Measurements from ENCODE around the gene LDHAL6A. TPM values are rescaled to one million over a fixed set of nuclear protein-coding genes. Genes with fewer than 3 reads are reported as not detected.

Gene LDHAL6A
- total and polyA plus RNA-seq, 2 of the 13 experiments (the other 11 are each of a cell fraction or from before 2014, with no cell fraction given), result not detected

- peak; percentile 82; the same call in 1 of the 2 replicates for TF ChIP-seq BCL3 (CRISPR knock-in tag; IDR thresholded peaks at IDR 0.05)
- TF ChIP-seq IRF9 (CRISPR knock-in tag; IDR thresholded peaks at IDR 0.05; ENCODE audit: borderline replicate concordance), result peak; percentile 74; the same call in 1 of the 2 replicates
- peak; percentile 98 for TF ChIP-seq GABPA (IDR thresholded peaks at IDR 0.05; ENCODE audit: low read depth, low read length)
- peak; percentile 100 for TF ChIP-seq GABPA (CRISPR knock-in tag; IDR thresholded peaks at IDR 0.05; ENCODE audit: low read depth)
- TF ChIP-seq IKZF5 (CRISPR knock-in tag; IDR thresholded peaks at IDR 0.05), result peak; percentile 91
- TF ChIP-seq CENPX (CRISPR knock-in tag; IDR thresholded peaks at IDR 0.05), result no peak
- TF ChIP-seq REL (CRISPR knock-in tag; conservative IDR thresholded peaks at IDR 0.05), result peak; percentile 95
- TF ChIP-seq DMAP1 (CRISPR knock-in tag; IDR thresholded peaks at IDR 0.05), result peak; percentile 91
- TF ChIP-seq ZNF496 (CRISPR knock-in tag; IDR thresholded peaks at IDR 0.05; ENCODE audit: insufficient replicate concordance), result no peak
- no peak for TF ChIP-seq IKZF1 (IDR thresholded peaks at IDR 0.05)
- no peak for TF ChIP-seq EP300 (IDR thresholded peaks at IDR 0.05; ENCODE audit: low read depth in 2 of 2, low read length in 2 of 2)
- peak; percentile 64 for TF ChIP-seq EP300 (CRISPR knock-in tag; IDR thresholded peaks at IDR 0.05; ENCODE audit: borderline replicate concordance)
- TF ChIP-seq AGO2 (optimal IDR thresholded peaks at IDR 0.05; ENCODE audit: low read depth, low read length), result peak; percentile 93
- no peak; the same call in 1 of the 2 replicates for TF ChIP-seq ZNF577 (CRISPR knock-in tag; IDR thresholded peaks at IDR 0.05; ENCODE audit: borderline replicate concordance, low read depth)
- TF ChIP-seq EED (CRISPR knock-in tag; IDR thresholded peaks at IDR 0.05), result 0 out of 2 replicates have a peak, but pooled peaks have one; percentile 43
- no peak; the same call in 1 of the 2 replicates for TF ChIP-seq ETV6 (CRISPR knock-in tag; conservative IDR thresholded peaks at IDR 0.05)
- TF ChIP-seq ZNF431 (CRISPR knock-in tag; IDR thresholded peaks at IDR 0.05; ENCODE audit: borderline replicate concordance, low read depth), result no peak; the same call in 1 of the 2 replicates
- peak; percentile 73; the same call in 1 of the 2 replicates for TF ChIP-seq ARNTL (CRISPR knock-in tag; IDR thresholded peaks at IDR 0.05)
- TF ChIP-seq ZNF672 (CRISPR knock-in tag; IDR thresholded peaks at IDR 0.05), result no peak
- TF ChIP-seq SNRNP70 (IDR thresholded peaks at IDR 0.05; ENCODE audit: low read depth, low read length), result no peak
- peak; percentile 76; the same call in 1 of the 2 replicates for TF ChIP-seq ARHGAP35 (CRISPR knock-in tag; IDR thresholded peaks at IDR 0.05; ENCODE audit: borderline replicate concordance)
- no peak for TF ChIP-seq ZFP36 (IDR thresholded peaks at IDR 0.05; ENCODE audit: borderline replicate concordance, low read depth, low read length, partially characterized antibody)
- TF ChIP-seq ZNF616 (CRISPR knock-in tag; IDR thresholded peaks at IDR 0.05; ENCODE audit: low read depth), result peak; percentile 66; the same call in 1 of the 2 replicates
- peak; percentile 89 for TF ChIP-seq MAX (IDR thresholded peaks at IDR 0.05)
- TF ChIP-seq ZNF788 (CRISPR knock-in tag; IDR thresholded peaks at IDR 0.05; ENCODE audit: borderline replicate concordance), result peak; percentile 57; the same call in 1 of the 2 replicates
- peak; percentile 71 for TF ChIP-seq ZNF563 (CRISPR knock-in tag; IDR thresholded peaks at IDR 0.05)
- peak; percentile 57; the same call in 1 of the 2 replicates for TF ChIP-seq ZSCAN30 (CRISPR knock-in tag; IDR thresholded peaks at IDR 0.05)
- TF ChIP-seq FOXM1 (CRISPR knock-in tag; IDR thresholded peaks at IDR 0.05), result no peak
Observed at GRCh38 chr11:18526521-18527296, 71.1 kb downstream of the LDHAL6A start, which contains the start of gene TSG101 (continued).

All from HepG2 (cell line).